Retinal pigment epithelial cell (primary cell): ENCODE results near the gene TPST2.

Experiments used
- DNase-seq: peaks from one replicate; pipeline ENCODE4 v3.0.0-alpha.2; 2010; ENCODE audit warnings: low read depth
- H3K4me3 ChIP-seq: 2 replicates; pipeline ENCODE4 v1.5.1; 2011; ENCODE audit warnings: mild to moderate bottlenecking, low read length, control low read depth, moderate library complexity
- CTCF ChIP-seq: conservative IDR thresholded peaks from 2 replicates; pipeline ENCODE4 v1.5.1; 2011; ENCODE audit warnings: low read depth, low read length, control low read depth, inconsistent platforms

The TPST2 gene

GRCh38 chr22:26589845-26590736 is at the start of gene TPST2:
Gene TPST2, minus strand, starts transcription at chr22:26590132. Its CDS starts 48,502 bp downstream, at chr22:26541630.
- DNase-seq = no peak
- H3K4me3 ChIP-seq = peak within 1 kb of the TSS; percentile 77
- TF ChIP-seq CTCF = no peak

GRCh38 chr22:26636296-26636695 is 46.4 kb upstream of the TPST2 start:
- TF ChIP-seq CTCF = no peak
- DNase-seq = no peak
- H3K4me3 ChIP-seq = no peak overlapping the region

DNA sequence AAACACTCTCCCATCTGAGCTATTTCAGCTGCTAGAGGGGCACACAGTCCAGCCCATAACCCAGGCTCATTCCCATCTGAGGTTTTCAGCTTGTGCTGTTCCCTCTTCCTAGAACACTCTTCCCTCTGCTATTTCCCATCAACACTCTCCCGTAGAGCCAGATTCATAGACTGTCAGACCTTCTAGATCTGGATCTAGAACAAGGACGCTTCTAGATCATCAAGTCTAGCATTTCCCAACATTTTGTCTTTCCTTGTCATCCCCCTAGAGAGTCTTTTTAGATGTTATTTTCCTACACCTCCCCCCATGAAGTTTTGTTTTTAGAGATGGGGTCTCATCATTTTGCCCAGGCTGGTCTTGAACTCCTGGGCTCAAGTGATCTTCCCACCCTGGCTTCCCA is 45.2 kb upstream of the TPST2 start:
- no peak for DNase-seq
- no peak overlapping the region for H3K4me3 ChIP-seq
- TF ChIP-seq CTCF = no peak

GRCh38 chr22:26634189-26634588 is 44.3 kb upstream of the TPST2 start:
- DNase-seq = no peak
- no peak overlapping the region for H3K4me3 ChIP-seq
- no peak for TF ChIP-seq CTCF

- no peak for TF ChIP-seq CTCF
- H3K4me3 ChIP-seq = no peak overlapping the region
- DNase-seq = no peak
Measured at GRCh38 chr22:26632422-26633155, 42.7 kb upstream of the TPST2 start.

GRCh38 chr22:26631282-26631681 is 41.4 kb upstream of the TPST2 start:
- H3K4me3 ChIP-seq = no peak overlapping the region
- DNase-seq = no peak
- TF ChIP-seq CTCF = no peak
